GM12892 (cell line): ENCODE data around the gene KLK8.

Experiments
- POLR2A ChIP-seq: IDR thresholded peaks from 2 replicates; pipeline ENCODE4 v1.6.1; 2011; ENCODE audit warnings: low read depth, low read length, control low read depth
- POLR2AphosphoS5 ChIP-seq: IDR thresholded peaks from 2 replicates; pipeline ENCODE4 v1.6.1; 2011; ENCODE audit warnings: low read depth, low read length, control low read depth
- TAF1 ChIP-seq: IDR thresholded peaks from 2 replicates; pipeline ENCODE4 v1.6.1; 2011; ENCODE audit warnings: low read depth, mild to moderate bottlenecking, control low read depth, low read length, borderline replicate concordance

- TF ChIP-seq POLR2AphosphoS5 = no peak
- TF ChIP-seq TAF1 = no peak
- TF ChIP-seq POLR2A = no peak
Observed at GRCh38 chr19:50964266-50964665, 37.1 kb downstream of the KLK8 start.
